NCI-H2107 (cell line): ENCODE measurements around the gene ULK3.

Experiments
- DNase-seq: peaks from one replicate; lab custom pipeline; 2025; lab: John Stamatoyannopoulos, UW

Gene ULK3

DNA sequence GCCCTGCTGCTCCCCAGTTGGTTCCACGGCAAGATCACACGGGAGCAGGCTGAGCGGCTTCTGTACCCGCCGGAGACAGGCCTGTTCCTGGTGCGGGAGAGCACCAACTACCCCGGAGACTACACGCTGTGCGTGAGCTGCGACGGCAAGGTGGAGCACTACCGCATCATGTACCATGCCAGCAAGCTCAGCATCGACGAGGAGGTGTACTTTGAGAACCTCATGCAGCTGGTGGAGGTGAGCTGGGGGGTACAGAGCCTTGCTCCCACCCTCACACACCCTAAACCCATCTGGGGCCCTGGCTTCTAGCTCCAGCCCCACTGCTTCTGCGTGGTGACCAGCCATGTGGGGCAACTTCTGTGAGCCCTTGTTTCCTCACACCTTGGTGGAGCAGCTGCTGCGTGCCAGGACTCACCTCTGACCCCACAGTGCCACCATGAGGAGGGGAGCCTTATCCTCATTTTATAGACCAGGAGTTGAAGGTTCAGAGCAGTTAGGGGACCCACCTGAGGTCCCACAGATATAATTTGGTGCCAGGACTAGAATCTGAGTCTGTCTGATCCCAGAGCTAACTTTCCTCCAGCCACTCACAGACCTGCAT lies 43.6 kb downstream of the ULK3 start:
- DNase-seq = no peak

DNA sequence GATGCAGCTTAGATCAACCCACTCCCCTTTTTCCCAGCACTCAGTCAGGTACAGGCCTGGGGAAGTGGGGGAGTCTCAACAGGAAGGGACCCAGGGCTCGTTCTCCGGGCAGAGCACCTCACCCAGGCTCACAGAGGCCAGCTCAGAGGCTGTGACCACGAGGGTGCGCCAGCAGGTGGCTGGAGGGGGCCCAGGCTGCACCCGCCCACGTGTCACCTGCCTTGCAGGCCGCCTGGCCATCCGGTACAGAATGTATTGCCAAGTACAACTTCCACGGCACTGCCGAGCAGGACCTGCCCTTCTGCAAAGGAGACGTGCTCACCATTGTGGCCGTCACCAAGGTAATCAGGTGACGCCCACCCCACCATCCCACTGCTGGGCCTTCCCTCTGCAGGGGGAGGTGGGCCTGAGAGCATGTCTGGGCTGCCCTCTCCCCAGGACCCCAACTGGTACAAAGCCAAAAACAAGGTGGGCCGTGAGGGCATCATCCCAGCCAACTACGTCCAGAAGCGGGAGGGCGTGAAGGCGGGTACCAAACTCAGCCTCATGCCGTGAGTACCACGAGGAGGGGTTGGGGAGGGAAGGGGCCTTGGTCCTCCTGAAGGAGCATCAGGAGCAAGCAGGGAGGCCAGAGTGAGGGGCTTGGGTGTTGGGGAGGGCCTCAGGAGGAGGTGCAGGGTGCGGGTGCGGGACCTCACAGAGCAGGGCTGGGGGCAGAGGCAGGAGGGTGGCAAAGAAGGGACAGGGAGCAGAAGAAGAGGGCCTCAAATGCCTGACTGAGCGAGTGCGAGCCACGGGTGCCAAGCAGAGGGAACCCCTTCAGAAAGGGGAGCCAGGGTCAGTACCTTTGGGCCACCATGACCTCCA lies 44.3 kb downstream of the ULK3 start:
- no peak for DNase-seq

DNA sequence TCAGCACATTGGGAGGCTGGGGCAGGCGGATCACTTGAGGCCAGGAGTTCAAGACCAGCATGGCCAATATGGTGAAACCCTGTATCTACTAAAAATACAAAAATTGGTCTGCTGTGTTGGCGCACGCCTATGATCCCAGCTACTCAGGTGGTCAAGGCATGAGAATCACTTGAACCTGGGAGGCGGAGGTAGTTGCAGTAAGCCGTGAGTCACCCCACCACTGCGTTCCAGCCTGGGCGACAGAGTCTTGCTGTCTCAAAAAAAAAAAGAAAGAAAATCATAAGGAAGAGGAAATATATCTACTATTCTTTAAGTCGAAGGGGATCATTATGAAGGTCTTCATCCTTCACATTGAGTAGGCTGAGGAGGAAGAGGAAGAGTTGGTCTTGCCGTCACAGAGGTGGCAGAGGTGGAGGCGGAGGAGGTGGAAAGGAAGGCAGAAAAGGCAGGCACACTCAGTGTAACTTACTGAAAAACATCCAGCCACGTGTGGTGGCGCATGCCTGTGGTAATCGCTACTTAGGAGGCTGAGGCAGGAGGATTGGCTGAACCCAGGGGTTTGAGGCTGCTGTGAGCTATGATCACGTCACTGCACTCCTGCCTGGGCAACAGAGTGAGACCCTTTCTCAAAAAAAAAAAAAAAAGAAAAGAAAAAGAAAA lies 46.9 kb downstream of the ULK3 start:
- DNase-seq = no peak

DNA sequence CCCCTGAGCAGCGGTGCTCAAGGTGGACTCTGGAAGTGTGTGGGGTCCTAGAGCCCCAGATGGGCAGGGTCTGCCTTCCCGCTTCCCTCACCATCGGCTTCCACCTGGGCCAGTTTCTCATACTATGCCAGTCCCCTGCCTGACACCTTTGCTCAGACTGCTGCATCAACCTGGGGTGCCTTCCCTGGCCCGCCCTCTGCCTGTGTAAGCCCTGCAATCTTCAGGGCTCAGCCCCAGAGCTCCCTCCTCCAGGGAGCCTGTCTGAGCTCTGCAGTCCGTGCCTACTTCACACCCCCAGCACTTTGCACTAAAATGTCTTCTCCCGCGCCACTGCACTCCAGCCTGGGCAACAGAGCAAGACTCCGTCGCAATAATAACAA lies 48.0 kb downstream of the ULK3 start:
- DNase-seq = no peak

DNA sequence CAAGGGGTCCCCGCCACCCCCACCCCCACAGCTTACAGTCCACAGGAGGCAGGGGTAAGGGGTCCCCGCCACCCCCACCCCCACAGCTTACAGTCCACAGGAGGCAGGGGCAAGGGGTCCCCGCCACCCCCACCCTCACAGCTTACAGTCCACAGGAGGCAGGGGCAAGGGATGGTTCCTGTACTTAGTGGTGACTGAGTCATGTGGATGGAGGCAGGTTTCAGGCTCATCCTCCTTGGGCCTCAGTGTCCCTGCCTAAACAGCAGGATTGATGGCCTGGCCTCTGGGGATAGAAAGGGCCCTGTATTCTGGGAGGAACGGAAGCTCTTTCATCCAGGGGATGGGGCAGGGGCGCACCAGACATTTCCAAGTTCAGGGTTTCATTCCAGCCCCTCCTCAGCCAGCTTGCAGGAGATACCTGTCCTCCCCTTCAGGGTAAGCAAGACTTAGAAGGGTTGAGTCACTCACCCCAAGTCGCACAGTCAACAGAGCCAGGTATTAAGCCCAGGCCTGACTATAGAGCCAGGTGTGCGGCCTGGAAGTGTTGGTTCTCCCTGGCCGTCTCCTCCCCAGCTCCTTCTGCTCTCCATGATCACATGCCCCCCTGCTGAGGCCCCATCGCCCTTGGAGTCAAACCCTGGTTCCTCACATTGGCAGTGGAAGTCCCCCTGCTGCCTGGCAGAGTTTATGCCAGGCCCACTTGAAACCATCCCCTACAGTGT lies 48.5 kb downstream of the ULK3 start:
- no peak for DNase-seq

DNA sequence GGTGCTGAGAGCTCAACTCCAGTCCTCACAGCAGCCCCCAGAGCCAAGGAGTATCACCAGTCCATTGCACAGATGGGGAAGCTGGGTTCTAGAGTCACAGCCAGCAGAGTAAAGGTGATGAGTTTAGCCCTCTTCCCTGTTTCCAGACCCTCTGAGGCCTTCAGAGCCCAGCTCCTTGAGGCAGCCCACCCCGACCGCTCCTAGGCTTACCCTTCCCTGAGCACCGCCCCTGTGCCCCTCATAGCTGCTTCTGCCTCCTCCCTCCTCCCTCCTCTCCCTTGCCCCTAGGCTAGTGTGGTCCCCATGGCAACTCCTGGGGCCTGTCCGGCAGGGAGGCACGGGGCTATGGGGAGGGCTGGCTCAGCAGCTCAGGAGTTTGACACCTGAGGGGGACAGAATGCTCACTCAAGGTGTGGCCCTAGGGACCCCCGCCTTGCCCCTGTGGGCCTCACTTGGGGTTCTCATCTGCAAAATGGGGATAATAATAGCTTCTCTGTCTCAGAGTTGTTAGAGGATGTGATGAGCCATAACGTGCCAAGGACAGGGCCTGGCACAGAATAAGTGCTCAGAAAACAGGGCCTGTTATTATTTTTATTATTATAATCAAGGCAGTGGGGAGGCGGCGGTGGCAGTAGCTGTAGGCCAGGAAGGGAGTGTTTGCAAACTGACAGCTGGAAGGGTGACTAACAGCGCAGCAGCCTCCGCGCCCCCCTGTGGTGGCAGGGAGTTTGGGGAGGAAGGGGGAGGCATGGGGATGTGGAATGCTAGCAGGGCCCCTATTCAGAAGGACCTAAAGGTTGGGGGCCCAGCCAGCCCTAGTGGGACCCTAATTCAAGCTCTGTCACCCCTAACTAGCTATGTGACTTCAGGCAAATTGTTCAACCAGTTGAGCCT lies 49.6 kb downstream of the ULK3 start:
- no peak for DNase-seq

DNA sequence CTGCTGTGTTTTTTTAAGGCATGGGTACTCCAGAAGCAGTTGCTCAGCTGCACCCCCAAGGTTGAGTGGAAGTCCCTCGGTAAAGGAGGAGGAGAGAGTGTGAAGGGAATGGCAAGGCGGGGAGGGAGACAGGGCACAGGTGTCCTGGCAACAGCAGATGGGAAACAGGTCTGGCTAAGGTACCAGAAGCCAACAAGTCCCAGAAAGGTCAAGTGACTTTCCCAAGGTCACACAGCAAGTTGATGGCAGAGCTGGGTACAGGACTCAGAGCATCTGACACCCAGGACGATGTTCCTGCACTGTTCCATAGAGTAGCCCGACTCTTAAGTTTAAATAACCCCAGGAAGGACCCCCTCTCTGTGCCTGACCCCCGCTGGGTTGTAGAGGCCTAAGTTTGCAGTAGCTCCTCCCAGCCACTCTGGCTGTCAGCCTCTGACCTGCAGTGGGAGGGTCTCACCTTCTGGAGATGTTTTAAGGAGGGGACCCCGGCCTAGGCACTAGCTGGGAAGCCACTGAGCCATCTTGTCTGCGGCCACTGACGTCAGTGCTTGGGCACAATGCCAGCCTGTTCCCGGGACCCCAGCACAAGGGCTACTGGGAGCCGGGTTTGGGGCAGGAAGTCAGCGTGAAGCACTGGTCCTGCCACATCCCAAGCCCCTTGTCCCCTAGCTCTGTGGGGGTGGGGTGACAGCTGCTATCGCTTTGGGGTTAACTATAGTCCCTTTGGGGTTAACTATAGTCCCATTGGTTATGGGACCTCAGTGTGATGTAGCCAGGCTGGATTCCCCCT lies 50.5 kb downstream of the ULK3 start:
- DNase-seq = no peak

DNA sequence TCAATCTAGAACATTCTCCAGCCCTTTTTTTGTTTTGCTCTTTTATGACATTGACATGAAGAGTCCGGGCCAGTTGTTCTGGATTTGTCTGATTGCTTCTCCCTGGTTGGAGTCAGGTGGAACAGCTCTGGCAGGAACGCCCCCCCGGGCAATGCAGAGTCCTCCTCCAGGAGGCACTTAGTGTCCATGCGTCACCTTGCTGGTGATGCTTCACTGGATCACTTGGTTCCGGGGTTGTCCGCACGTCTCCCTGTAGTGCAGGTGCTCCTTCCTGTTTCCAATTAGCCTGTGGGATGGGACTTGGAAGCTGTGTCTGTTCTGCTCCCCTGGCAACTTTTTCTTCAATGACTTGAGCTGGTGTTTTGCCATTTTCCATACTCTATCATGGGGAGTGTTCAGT lies 51.3 kb downstream of the ULK3 start:
- no peak for DNase-seq

DNA sequence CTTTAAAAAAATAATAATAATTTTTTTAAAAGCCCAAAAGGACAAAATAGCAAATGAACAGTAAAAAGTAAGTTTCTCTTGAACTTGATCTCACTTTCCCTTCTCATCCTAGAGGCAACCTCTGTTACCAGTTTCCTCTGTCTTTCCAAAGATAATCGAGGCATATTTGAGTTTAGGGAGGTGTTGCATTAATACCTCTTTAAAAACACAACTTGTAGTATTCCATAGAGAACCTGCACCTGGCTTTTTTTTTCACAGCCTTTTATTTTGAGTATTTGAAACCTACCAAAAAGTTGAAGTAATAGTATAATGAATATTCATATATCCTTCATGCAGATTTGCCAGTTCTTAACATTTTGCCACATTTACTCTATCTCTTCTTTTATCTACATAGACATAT lies 51.9 kb downstream of the ULK3 start:
- DNase-seq = no peak

DNA sequence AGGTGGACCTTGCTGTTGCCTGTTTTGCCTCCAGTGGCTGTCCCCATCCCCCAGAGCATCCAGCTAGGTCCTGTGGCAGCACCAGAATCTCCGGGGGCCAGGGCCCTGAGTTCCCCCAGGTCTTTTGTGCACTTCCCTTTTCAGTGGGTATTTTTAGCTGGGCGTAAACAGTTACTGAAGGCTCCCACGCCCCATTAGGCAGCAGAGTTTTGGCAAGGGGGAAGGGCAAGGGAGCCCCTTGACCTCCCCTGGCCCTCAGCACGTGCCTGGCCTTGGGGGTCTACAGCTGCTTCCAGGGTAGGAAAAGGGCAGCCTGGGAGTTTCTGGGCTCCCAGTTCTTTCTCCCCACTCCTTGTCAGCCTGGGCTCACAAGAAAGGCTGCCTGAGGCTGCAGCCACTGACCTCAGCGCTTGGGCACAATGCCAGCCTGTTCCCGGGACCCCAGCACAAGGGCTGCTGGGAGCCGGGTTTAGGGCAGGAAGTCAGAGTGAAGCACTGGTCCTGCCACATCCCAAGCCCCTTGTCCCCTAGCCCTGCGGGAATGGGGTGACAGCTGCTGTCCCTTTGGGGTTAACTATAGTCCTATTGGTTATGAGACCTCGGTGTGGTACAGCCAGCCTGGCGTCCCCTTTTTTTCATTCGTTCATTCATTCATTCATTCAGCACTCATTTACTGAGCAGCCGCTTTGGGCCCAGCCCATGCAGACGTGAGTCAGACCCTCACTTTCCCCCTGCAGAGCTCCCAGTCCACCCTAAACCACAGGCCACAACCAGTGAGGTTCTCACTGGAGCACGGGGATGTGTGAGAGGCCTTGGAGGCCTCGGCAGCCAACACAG lies 52.7 kb downstream of the ULK3 start:
- DNase-seq = no peak

DNA sequence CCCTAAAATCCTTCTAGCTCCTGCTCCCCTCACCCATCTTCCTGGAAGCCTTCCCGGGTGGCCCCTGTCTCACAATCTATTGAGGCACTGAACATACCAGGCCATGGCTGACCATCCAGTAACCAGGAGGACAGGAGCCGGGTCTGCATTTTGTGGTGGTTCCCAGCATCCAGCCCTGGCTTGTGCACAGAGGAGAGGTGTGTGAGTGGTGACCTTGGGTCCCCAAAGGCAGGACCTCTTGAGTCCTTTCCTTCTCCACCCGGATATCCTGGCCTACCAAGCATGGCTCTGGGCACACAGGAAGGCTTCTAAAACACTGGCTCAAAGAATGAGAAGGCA lies 53.2 kb downstream of the ULK3 start:
- DNase-seq = no peak

DNA sequence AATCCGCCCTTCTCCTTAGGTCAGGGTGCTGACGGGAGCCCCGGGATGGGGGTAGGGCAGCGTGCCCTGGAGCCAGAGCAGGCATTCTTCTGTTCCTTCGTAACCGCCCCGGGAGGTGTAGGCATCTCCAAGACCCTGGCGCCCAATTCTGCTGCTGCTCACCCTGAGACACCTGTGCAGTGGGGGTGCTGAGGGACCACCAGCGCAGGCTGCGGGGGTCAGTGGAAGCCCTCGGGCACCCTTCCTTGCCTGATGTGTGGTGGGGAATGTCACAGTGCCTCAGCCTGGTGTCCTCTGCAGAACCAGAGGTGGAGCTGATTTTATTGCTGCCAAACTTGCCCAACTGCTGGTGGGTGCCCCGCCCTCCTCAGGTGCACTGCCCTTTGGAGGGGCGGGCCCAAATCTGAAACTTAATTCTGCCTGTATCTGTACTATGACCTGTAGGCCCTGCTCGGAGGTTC lies 53.8 kb downstream of the ULK3 start:
- no peak for DNase-seq

DNA sequence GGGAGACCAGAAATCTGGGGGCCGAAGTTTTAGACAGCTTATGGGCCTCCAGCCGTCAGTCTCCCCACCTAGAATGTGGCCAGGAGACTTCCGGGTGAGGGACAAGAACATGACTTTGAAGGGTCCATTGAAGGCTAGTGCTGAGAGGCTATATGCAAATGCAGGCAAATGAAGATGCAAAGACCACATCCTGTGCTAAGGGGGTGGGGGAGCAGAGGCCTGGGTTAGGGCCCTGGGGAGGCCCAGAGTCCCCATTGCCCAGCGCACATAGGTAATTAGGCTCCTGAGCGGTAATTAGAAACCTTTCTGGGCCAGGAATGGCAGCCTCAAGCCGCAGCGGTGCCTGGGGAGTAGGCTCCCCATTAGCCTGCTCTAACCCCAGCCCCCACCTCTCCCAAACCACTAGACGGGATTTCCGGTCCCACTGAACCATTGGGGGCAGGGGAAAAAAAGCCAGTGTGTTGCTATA lies 54.2 kb downstream of the ULK3 start:
- no peak for DNase-seq

DNA sequence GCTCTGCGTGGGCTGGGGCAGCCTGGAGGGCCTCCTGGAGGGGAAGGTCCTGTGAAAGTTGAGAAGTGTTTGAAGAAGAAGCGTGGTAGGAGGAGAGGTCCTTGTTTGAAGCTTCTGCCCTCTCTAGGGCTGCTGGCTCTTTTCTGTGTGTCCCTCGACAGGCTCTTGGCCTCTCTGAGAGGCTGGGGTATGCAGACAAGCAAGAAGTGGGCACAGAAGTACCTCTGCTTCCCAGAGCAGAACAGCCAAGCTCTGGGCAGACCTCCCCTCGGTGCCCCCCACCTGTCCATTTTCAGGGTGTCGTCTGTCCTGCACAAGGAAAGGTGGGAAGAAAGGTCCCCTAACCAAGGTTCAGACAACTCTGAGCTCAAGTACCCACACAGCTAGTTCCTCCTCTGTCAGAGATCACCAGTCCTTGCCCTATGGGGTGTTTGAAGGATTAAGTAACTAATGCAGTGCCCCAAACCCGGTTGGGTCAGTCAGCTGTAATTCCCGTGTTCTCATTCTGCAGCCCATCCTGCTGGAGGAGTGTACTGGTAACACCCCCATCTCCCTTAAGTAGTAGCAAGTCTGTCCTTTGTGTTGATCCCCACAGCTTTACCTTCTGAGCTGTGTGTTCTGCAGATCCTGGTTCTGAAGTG lies 54.8 kb downstream of the ULK3 start:
- DNase-seq = no peak

DNA sequence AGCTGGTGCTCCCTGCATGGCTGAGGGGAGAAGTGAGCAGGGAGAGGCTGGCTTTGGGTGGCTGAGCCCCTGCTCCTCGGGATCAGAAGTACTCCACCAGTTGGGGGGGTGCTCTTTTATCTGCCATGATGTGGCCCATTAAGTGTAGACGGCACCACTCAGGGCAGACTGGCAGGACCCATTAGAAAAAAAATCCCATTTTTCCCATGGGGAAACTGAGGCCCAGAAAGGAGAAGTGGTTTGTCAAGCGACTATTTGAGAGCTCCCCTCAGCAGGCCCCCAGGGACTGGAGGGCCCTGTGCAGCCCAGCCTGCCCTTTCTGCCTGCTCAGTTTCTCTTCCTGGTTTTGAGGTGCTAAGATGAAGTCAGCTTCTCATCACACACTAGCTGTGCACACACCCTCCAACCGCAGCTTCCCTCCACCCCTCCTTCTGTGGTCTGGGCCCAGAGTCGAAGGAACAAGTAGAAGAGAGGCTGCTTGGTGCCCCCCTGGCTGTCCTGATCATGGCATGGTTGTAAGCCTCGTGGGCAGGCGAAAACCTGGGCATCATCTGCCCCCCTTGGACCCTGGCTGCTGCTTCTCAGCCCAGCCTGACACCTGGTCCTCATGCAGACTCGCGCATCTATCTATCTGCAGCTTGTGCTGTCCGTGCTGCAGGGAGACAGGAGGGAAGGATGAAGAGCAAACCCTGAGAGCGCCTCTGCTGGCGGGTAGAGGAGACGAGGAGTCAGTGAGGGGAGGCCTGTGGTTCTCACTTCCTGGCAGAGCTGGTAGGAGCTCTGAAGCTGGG lies 55.5 kb downstream of the ULK3 start:
- DNase-seq = no peak

DNA sequence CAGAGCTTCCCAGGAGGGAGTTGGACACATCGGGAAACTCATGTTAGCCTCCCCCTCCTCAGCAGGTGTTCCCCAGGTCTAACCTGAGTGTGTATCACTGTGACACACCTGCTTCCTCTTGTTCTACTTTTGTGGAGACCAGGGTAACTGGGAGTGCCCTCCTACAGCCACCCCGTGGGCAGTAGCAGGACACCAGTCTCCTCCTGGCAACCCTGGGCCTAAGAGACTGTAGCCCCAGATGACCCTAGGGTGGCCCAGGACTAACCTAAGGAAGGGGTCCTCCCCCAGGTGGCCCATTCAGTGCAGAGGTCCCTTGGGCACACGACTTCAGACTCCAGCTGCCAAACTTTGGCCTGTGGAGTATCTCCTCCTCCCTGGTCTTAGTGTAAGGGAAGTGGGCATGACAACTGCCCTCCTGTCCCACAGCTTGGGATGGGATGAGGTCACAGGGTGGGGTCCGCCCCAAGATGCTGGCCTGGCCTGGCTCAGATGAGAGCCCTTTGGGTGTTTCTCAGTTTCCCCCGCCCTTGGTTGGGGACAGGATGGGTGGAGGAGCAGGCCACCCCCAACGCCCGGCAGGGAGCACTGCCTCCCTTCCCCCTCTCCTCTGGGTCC lies 56.3 kb downstream of the ULK3 start:
- DNase-seq = no peak
